GM21619 (cell line): Measurements from ENCODE around the gene SPRY4.
"Not testable (repeated sequence)": the region's sequence is repeated elsewhere in the genome, so short reads cannot be mapped to it uniquely, and the experiment has no call there.

Source experiments
- ATAC-seq: cut with Tn5 transposase; IDR thresholded peaks from one replicate; pipeline ENCODE4 v1.9.1; 2021; ENCODE audit not compliant: unreplicated experiment

SPRY4 gene

DNA sequence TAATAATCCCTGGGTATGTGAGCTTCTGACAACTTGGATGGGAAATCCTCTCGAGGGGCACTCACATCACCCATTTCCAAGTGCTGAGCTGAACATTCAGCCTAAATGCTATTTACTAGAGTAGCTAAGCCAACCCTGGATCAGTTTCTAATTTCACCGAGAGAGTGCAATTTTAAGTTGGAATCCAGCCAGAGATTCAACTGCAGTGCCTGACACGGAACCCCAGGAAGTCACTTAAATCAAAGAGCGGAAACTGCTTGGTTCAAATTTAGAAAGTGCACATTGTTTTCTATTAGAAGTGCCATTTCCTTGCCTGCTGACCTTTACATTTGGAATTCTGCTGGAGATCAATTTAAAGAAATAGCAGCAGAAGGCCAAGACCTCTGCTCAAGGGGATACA is 8.8 kb downstream of the SPRY4 start:
- no peak for ATAC-seq

DNA sequence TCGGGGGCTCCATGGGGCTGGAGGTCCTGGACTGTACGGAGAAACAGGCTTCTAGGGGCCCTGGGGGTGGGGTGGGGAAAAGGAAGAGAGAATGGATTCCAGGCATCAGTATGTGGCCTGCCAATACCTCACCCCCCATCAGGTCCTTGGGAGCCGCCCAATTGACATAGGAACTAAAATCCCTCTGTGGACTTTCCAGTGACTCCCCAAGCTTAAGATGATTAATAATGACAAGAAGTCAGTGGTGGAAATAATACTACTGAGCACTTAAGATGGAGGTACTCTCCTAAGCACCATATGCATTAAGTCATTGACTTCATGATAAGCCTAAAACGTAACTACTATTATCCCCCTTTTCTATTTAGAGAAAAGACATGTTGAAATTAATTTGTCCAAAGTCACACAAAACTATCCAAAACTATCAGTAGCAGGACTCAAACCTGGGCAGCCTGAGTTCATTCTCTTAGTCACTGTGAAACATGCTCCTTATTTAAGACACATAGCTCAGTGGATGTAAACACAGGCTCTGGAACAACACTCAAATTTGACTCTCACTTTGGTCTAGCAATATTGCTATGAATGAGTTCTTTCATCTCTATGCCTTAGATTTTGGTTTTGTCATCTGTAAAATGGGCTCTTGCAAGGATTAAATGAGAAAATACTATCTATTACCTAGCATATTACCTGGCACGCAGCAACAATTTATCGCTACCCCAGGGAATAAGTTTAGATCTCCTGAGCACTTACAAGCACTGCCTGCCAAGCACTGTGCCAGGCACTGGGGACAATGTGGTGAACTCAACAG is 9.5 kb downstream of the SPRY4 start:
- ATAC-seq: no peak

DNA sequence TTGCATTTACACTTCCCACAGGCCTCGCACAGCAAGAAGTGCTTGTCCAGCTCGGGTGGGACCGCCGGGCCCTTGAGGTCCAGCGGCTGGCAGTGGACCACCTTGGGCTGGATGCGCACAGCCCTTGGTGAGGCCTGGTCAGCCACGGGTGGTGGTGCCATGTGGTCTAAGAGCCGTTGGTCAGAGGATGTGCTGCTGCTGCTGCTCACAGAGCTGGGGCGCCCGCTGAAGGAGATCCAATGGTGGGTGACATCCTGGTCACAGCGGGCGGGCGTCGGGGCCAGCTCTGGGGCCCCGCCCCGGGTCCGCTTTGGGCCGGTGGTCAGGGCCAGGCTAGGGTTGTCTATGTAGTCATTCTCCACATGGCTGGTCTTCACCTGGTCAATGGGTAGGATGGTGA is 10.2 kb downstream of the SPRY4 start:
- ATAC-seq: no peak

GRCh38 chr5:142314109-142314508 is 10.7 kb downstream of the SPRY4 start:
- ATAC-seq: no peak

DNA sequence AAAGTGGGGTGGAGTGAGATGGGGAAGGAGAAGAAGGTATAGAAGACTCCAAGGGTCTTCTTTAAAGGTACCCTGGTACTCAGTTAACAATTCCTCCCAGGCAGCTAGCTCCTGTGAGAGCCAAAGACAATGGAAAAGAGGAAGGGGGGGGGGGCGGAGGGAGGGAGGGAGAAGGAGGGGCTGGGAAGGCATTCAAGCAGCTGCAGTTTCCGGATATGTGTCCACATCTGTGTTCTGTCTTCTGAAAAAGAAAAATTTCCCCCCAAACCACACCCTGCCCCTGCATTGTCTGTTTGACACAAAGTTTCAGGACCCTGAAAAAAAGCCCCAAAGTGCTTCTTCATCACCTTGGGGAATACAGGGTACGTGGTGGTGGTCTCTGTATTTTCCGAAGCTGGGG is 11.1 kb downstream of the SPRY4 start:
- ATAC-seq: no peak

GRCh38 chr5:142313275-142313674 is 11.5 kb downstream of the SPRY4 start:
- no peak for ATAC-seq

DNA sequence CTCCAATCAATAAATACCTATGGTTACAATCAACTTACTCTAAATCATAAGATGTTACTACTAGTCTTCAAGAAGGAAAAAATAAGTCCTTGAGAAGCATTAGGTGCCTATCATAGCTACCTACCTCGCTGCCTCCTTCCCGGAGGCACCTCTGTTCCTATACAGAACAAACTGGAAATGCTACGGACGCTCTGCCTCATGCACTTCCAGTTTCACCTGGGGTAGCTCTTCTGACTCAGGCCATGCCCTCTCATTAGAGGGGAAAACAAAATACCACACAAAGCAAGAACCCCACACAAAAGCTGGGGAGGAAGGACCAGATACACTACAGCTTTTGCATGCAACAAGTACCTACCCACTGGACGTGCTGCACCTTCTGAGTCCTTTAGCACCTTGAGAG is 12.4 kb downstream of the SPRY4 start:
- ATAC-seq: no peak

DNA sequence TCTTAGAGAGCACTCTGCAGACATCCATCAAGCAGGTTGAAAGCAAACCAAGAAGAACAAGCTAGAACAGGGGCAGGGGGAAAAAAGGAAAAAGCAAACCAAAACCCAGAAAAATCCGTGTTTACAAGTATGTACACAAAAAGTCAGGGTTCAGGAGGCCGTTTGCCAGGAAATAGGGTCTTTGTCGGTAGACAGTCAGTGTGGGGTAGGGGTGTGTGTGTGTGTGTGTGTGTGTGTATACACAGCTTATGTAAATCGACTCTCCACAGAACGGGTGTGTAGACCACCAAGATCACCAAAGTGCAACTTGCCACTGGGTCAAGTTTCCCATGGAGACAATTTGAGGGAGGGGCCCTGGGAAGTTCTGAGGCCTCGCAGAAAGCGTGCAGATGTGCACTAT is 13.1 kb downstream of the SPRY4 start:
- ATAC-seq: no peak

DNA sequence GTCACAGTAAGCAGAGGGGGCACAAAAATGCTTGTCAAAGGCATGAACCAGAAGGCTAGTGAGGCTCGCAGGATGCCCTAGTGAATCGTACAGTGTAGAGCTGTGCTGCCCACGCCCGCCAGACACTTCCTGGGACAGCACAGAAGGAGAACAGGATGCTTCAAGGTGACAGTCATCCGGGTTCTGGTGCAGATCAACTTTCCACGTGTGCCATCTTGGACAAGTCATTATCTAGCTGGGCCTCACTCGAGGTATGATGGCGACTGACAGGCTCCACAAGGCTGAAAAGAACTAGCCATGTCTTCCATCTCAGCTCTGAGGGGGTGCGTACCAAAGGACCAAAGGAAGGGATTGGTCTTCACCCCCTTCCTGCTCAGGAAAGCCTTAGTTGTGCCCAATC is 14.0 kb downstream of the SPRY4 start:
- no peak for ATAC-seq

DNA sequence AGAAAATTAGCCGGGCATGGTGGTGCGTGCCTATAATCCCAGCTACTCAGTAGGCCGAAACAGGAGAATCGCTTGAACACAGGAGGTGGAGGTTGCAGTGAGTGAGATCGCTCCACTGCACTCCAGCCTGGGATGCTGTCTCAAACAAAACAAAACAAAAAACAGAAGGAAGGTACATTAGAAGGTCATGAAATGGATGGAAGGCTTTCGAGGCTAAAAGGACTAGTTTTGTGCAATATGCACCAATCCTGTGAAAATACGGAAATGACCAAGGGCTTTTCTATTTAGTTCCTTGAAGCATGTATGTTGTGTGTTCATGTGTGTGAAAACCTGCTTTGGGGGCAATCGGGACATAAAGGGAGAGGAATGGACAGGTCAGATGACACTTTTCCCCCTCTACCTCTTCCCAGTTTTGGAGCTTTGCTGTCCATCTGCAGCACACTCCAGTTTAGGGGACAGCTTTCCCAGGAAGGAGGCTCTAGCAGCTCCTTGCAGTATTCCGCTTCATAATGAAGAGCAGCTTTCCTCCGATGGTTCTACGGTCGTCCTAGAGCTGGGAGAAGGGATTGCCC is 15.0 kb downstream of the SPRY4 start:
- no peak for ATAC-seq

GRCh38 chr5:142308358-142308757 is 16.5 kb downstream of the SPRY4 start:
- no peak for ATAC-seq

- no peak for ATAC-seq
These were observed 17.5 kb downstream of the SPRY4 start for GRCh38 chr5:142307146-142307890.

- ATAC-seq: no peak
These were observed 18.7 kb downstream of the SPRY4 start for GRCh38 chr5:142306077-142306502.

DNA sequence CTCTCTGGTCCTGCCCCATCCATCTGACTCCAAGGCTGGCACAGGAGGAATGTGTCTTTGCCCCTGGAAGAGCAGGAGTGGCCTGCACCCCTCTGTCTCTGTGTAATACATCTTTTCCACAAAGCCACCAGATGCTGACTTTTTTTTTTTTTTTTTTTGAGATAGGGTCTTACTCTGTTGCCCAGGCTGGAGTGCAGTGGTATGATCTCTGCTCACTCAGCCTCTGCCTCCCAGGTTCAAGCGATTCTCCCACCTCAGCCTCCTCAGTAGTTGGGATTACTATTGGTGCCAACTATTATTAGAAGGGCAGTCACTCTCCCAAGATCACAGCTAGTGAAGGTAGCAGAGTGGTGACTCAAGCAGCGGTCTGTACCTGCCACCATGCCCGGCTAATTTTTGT is 19.6 kb downstream of the SPRY4 start:
- ATAC-seq: no peak

DNA sequence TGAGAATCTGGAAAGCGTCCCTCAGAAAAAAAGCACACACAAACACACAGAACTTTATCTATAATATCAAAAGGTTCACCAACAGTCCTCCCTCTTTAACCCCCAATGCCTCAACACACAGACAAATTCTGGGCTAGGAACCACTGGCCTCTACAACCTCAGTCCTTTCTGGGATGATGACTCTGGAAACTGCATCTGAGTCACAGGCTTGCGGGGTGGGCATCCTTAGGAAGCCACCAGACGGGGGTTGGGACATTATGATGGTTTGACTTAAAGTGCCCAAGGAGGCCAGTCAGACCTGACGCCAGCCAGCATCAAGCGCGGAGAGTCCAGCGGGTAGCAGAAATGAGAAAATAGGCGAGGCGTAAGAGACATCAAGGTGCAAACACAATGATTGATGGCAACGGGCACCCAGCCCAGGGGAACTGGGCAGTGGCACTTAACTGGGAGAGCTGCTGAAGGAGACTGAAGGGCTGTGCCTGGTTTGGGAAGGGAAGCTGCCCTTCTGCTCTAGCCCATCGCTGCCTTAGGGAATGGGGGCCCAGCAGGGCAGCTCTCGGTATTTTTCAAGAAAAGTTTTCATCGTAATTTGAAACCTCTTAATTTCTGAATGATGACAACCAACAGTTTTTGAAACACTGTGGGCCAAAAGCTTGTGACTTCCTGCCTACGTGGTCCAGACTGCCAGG is 20.7 kb downstream of the SPRY4 start:
- ATAC-seq: no peak

- no peak for ATAC-seq
These were observed 21.3 kb downstream of the SPRY4 start for GRCh38 chr5:142303565-142303964.

DNA sequence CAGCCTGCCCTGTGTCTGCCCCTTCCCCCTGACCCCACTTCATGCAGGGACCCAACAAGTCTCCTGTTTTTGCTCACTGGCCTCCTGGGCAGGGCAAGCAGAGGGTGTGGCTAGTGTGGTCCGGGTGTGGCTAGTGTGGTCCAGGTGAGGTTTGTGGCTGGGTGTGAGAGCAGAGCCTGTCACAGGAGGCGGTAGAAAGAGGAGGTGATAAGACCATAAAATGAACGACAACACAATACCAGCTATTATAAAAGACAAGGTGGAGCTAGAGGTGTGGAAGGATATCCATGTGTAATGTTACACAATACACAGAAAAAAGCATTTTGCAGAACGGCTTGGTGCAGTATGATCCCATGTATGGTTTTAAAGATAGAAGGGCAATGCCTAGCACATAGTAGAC is 23.3 kb downstream of the SPRY4 start:
- ATAC-seq: no peak

DNA sequence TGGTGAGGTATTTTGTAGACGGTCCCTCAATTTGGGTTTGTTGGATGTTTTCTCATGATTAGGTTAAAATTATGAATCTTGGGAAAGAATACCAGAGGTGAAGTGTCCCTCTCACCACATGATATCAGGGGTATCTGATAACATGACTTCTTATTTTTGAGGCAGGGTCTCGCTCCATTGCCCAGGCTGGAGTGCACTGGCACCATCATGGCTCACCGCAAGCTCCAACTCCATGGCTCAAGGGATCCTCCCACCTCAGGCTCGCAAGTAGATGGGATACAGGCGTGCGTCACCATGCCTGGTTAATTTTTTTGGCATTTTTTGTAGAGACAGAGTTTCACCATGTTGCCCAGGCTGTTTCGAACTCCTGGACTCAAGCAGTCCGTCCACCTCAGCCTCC is 24.1 kb downstream of the SPRY4 start:
- ATAC-seq: no peak

GRCh38 chr5:142298789-142299188 is 26.0 kb downstream of the SPRY4 start:
- no peak for ATAC-seq

- not testable (repeated sequence) for ATAC-seq
These were observed 27.0 kb downstream of the SPRY4 start for GRCh38 chr5:142297786-142298185.

GRCh38 chr5:142296914-142297417 is 27.9 kb downstream of the SPRY4 start:
- no peak for ATAC-seq
